Subcutaneous adipose tissue (tissue), 4 donors: ENCODE results near the gene WDR82. TPM values are rescaled to one million over a fixed set of nuclear protein-coding genes. Genes with fewer than 3 reads are reported as not detected.

Experiments
- CTCF ChIP-seq: fragments of 450-650 bp; IDR thresholded peaks from one replicate; pipeline ENCODE4 v1.5.1; 2016; ENCODE audit warnings: low read depth, mild to moderate bottlenecking, control low read depth, antibody characterized with exemption, moderate library complexity
- total RNA-seq, 4 donors: library from RNA; depleted of rRNA; stranded (reverse); fragments of >200 nt; gene quantifications; one replicate each; pipeline ENCODE4 v1.1.0, GENCODE V29; 2016

The WDR82 gene
- 10 to 100 TPM; 48.3 to 56.5 (median 51.6) TPM for total RNA-seq

- TF ChIP-seq CTCF = no peak
These were observed at the start of gene WDR82 for GRCh38 chr3:52278510-52279069. WDR82 (minus strand) TSS chr3:52278649; CDS start chr3:52278361, 288 bp downstream.

GRCh38 chr3:52327486-52328290, 49.2 kb upstream of the WDR82 start:
- no peak for TF ChIP-seq CTCF

GRCh38 chr3:52326976-52327375, 48.5 kb upstream of the WDR82 start:
- no peak for TF ChIP-seq CTCF

GRCh38 chr3:52325686-52326085, 47.2 kb upstream of the WDR82 start:
- no peak for TF ChIP-seq CTCF

- no peak for TF ChIP-seq CTCF
These were observed 46.2 kb upstream of the WDR82 start for GRCh38 chr3:52324676-52325075.

- no peak for TF ChIP-seq CTCF
These were observed 45.3 kb upstream of the WDR82 start for GRCh38 chr3:52323526-52324295.

- no peak for TF ChIP-seq CTCF
These were observed 44.0 kb upstream of the WDR82 start for GRCh38 chr3:52322466-52322865.
